ENCODE results near the gene ZAR1L. TPM values are rescaled to one million over a fixed set of nuclear protein-coding genes. Genes with fewer than 3 reads are reported as not detected.
"Not testable (repeated sequence)": the region's sequence is repeated elsewhere in the genome, so short reads cannot be mapped to it uniquely, and the experiment has no call there.

Gene ZAR1L, protein sequence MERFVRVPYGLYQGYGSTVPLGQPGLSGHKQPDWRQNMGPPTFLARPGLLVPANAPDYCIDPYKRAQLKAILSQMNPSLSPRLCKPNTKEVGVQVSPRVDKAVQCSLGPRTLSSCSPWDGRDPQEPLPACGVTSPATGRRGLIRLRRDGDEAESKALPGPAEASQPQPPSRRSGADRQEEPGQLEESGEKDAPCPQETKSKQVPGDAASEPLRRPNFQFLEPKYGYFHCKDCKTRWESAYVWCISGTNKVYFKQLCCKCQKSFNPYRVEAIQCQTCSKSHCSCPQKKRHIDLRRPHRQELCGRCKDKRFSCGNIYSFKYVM
- polyA plus RNA-seq (ENCODE audit: insufficient read length in 3 of 3), result not detected
- long read RNA-seq, donor 1, result 0 reads
- long read RNA-seq, donor 2, result 0 reads
- long read RNA-seq, donor 3, result 0 reads
- long read RNA-seq, donor 4, result 0 reads
- long read RNA-seq, donor 5, result 0 reads
- long read RNA-seq, donor 6, result 0 reads
- long read RNA-seq, donor 7, result 0 reads
- long read RNA-seq, donor 8, result 0 reads
- long read RNA-seq, donor 9, result 0 reads
- long read RNA-seq, donor 10, result 0 reads
- long read RNA-seq, donor 11, result 0 reads
- long read RNA-seq, donor 12, result 0 reads
- long read RNA-seq, donor 13, result 0 reads
- long read RNA-seq, donor 14, result 0 reads
- long read RNA-seq, donor 15, result 0 reads
- long read RNA-seq, donor 16, result 0 reads

DNA sequence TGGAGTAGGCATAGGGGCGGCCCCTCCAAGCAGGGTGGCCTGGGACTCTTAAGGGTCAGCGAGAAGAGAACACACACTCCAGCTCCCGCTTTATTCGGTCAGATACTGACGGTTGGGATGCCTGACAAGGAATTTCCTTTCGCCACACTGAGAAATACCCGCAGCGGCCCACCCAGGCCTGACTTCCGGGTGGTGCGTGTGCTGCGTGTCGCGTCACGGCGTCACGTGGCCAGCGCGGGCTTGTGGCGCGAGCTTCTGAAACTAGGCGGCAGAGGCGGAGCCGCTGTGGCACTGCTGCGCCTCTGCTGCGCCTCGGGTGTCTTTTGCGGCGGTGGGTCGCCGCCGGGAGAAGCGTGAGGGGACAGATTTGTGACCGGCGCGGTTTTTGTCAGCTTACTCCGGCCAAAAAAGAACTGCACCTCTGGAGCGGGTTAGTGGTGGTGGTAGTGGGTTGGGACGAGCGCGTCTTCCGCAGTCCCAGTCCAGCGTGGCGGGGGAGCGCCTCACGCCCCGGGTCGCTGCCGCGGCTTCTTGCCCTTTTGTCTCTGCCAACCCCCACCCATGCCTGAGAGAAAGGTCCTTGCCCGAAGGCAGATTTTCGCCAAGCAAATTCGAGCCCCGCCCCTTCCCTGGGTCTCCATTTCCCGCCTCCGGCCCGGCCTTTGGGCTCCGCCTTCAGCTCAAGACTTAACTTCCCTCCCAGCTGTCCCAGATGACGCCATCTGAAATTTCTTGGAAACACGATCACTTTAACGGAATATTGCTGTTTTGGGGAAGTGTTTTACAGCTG, at the start of gene ZAR1L, which contains the start of gene BRCA2:
Gene ZAR1L (minus strand): TSS at position 126 of the 790 bp plus-strand sequence. CDS start 3,438 bp downstream, outside the sequence.
Gene BRCA2 (plus strand): TSS at position 271 of the 790 bp plus-strand sequence. CDS start 953 bp downstream, outside the sequence.
- DNase-seq (ENCODE audit: extremely low read depth in 1 of 11, low read depth in 9 of 11, low spot score in 4 of 11), result peak; percentile 69 to 88 (median 84)

DNA sequence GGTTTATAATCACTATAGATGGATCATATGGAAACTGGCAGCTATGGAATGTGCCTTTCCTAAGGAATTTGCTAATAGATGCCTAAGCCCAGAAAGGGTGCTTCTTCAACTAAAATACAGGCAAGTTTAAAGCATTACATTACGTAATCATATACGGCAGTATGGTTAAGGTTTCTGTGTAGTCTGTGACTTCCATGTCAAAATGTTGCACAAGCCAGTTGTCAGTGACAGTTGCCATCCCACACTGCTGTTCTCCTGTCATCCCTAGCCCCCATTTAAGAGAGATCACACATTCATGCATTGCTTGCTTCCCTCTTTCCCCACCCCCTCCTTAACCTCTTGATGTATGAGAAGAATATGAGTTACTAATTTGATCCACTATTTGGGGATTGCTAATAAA, 47.4 kb upstream of the ZAR1L start:
- no peak for DNase-seq (ENCODE audit: extremely low read depth in 1 of 11, low read depth in 9 of 11, low spot score in 4 of 11)

DNA sequence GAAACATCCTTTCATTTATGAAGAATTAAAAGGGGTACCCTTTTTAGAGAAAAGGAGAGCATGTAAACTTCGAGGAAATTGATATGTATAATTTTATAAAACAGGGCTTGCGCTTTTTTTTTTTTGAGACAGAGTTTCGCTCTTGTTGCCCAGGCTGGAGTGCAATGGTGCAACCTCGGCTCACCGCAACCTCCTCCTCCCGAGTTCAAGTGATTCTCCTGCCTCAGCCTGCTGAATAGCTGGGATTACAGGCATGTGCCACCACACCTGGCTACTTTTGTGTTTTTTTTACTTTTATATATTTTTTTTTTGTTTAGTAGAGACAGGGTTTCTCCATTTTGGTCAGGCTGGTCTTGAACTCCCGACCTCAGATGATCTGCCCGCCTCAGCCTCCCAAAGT, 40.8 kb upstream of the ZAR1L start:
- not testable (repeated sequence) for DNase-seq (ENCODE audit: extremely low read depth in 1 of 11, low read depth in 9 of 11, low spot score in 4 of 11)

DNA sequence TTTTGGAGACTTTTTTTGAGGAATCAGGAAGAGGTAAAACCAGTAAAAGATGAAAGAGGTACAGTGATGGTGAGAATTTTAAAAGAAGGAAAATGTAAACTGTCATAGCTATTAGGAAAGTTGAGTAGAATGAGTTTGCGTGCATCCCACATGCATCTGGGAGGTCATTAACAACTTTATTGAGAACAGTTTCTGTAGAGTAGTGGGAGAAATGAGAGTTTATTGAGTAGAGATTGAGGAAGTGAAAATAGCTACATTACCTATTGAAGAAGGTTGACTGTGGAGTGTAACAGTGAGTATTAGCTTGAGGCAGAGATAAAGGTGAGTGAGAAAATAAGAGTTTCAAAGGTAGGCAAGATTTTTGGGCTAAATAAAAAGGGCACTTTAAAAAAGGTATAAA, 38.9 kb upstream of the ZAR1L start:
- DNase-seq (ENCODE audit: extremely low read depth in 1 of 11, low read depth in 9 of 11, low spot score in 4 of 11), result no peak

DNA sequence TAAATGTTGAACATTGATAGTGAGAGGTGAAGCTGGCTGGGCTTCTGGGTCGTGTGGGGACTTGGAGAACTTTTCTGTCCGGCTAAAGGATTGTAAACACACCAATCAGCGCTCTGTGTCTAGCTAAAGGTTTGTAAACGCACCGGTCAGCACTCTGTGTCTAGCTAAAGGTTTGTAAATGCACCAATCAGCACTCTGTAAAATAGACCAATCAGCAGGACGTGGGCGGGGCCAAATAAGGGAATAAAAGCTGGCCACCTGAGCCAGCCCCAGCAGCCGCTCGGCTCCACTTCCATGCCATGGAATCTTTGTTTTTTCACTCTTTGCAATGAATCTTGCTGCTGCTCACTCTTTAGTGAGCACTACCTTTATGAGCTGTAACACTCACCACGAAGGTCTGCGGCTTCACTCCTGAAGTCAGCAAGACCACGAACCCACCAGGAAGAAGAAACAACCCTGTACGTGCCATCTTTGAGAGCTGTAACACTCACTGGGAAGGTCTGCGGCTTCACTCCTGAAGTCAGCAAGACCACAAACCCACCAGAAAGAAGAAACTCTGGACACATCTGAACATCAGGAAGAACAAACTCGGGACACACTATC, 35.8 kb upstream of the ZAR1L start:
- not testable (repeated sequence) for DNase-seq (ENCODE audit: extremely low read depth in 1 of 11, low read depth in 9 of 11, low spot score in 4 of 11)

DNA sequence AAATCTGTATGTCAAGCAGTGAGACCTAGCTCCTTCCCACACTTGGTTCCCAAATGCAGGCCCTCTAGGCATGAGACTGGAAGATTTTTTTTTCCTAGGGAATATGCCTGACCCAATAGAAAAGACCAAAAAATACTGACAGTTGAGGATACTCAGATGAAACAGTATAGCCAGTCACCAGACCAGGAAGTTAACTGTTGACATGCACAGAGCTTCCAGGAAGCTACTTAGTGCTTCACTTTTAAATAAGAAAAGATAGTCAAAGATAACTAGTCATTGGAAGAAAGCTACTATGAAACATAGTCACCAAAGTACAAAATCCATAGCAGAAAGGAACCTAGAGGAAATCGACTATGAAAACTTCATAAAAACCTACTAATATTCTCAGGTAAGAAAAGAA, 32.5 kb upstream of the ZAR1L start:
- DNase-seq (ENCODE audit: extremely low read depth in 1 of 11, low read depth in 9 of 11, low spot score in 4 of 11), result no peak

DNA sequence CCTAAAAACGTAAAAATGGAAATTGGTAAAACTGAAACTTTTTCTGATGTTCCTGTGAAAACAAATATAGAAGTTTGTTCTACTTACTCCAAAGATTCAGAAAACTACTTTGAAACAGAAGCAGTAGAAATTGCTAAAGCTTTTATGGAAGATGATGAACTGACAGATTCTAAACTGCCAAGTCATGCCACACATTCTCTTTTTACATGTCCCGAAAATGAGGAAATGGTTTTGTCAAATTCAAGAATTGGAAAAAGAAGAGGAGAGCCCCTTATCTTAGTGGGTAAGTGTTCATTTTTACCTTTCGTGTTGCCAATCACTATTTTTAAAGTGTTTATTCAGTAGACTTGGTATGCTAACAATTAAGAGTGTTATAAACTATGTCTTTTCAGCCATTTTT, 25.8 kb upstream of the ZAR1L start:
- DNase-seq (ENCODE audit: extremely low read depth in 1 of 11, low read depth in 9 of 11, low spot score in 4 of 11), result no peak

DNA sequence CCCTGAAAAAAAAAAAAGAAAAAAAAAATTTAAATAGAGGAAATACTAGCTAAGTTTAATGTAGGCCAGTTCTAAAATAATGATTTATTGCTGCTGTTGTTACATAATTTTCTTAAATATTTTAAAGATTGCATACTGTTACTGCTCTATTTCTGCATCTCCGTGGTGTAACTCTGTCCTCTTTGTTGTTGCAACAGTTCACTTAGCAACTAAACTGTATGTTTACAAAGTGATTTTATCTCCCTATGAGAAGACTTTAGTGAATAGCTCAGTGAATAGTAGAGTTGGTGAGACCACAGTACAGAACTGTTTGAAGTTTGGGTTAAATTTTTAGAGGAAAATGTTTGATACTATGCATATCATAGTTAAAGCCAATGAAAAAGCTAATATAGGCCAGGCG, 19.5 kb upstream of the ZAR1L start:
- no peak for DNase-seq (ENCODE audit: extremely low read depth in 1 of 11, low read depth in 9 of 11, low spot score in 4 of 11)

DNA sequence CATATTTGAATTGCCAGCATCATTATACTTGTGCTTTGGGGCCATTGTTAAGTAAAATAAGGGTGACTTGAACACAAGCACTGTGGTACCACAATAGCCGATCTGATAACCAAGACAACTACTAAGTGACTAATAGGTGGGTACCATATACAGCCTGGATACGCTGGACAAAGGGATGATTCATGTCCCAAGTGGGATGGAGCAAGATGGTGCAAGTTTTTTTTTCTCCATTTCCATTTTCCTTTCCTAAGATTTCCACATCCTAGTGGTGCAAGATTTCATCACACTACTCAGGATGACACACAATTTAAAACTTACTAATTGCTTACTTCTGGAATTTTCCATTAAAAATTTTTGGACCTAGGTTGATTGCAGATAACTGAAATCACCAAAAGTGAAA, 15.3 kb upstream of the ZAR1L start:
- no peak for DNase-seq (ENCODE audit: extremely low read depth in 1 of 11, low read depth in 9 of 11, low spot score in 4 of 11)

DNA sequence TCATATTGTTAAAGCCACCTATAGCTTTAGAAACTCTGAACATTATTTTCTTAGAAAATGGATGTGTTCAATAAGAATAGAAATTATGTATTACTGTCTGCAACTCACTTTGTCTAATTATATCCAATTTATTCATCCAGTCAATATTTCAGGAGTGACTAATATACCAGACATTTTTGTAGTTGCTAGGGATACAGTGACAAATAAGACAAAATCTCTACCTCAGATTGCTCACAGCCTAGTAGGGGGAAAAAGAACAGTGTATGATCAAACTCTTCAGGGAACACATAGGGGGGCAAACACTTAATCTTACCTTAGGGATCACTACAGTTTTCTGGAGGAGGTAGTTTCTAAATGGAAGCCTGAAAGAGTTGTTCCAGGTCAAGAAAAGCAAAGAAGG, 8.7 kb upstream of the ZAR1L start:
- no peak for DNase-seq (ENCODE audit: extremely low read depth in 1 of 11, low read depth in 9 of 11, low spot score in 4 of 11)

DNA sequence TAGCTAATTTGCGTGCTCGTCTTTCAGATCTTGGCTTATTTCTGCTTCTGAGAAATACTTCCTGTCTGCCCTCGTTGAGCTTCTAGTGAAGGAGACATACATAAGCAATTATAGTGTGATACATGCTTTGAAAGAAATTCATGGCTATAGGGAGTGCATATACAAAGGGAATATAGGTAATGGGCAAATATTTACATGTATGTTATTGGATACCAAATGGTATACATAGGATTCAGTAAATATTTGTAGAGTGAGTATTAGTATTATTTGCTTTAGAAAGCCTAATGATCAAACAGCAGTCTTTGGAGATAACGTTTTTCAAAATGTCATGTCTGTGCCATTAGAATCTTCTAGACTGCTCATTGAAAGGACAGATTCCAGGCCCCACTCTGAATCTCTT, 5.4 kb upstream of the ZAR1L start:
- DNase-seq (ENCODE audit: extremely low read depth in 1 of 11, low read depth in 9 of 11, low spot score in 4 of 11), result no peak

DNA sequence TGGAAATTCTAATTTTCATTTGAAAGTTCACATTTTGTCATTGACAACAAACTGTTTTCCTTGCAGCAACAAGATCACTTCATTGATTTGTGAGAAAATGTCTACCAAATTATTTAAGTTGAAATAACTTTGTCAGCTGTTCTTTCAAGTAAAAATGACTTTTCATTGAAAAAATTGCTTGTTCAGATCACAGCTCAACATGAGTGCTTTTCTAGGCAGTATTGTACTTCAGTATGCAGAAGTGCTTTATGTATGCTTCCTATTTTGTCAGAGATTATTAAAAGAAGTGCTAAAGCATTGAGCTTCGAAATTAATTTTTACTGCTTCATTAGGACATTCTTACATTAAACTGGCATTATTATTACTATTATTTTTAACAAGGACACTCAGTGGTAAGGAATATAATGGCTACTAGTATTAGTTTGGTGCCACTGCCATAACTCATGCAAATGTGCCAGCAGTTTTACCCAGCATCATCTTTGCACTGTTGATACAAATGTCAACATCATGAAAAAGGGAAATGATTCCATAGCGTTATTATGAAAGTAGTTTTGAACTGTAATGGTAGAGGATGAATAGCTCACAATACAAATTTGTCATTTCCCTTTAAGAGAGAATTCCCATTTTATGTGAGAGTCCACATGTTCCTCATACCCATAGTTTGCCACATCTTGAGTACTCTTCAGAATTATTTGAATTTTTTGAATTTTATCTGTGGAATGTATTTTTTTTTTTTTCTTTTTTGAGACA, 2.7 kb upstream of the ZAR1L start:
- no peak for DNase-seq (ENCODE audit: extremely low read depth in 1 of 11, low read depth in 9 of 11, low spot score in 4 of 11)

DNA sequence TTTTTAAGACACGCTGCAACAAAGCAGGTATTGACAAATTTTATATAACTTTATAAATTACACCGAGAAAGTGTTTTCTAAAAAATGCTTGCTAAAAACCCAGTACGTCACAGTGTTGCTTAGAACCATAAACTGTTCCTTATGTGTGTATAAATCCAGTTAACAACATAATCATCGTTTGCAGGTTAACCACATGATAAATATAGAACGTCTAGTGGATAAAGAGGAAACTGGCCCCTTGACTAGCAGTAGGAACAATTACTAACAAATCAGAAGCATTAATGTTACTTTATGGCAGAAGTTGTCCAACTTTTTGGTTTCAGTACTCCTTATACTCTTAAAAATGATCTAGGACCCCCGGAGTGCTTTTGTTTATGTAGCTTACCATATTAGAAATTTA, 1.3 kb upstream of the ZAR1L start:
- DNase-seq (ENCODE audit: extremely low read depth in 1 of 11, low read depth in 9 of 11, low spot score in 4 of 11), result no peak

DNA sequence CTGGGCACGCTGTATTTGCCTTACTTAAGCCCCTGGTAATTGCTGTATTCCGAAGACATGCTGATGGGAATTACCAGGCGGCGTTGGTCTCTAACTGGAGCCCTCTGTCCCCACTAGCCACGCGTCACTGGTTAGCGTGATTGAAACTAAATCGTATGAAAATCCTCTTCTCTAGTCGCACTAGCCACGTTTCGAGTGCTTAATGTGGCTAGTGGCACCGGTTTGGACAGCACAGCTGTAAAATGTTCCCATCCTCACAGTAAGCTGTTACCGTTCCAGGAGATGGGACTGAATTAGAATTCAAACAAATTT, 821 bp upstream of the ZAR1L start:
- DNase-seq (ENCODE audit: extremely low read depth in 1 of 11, low read depth in 9 of 11, low spot score in 4 of 11), result no peak

DNA sequence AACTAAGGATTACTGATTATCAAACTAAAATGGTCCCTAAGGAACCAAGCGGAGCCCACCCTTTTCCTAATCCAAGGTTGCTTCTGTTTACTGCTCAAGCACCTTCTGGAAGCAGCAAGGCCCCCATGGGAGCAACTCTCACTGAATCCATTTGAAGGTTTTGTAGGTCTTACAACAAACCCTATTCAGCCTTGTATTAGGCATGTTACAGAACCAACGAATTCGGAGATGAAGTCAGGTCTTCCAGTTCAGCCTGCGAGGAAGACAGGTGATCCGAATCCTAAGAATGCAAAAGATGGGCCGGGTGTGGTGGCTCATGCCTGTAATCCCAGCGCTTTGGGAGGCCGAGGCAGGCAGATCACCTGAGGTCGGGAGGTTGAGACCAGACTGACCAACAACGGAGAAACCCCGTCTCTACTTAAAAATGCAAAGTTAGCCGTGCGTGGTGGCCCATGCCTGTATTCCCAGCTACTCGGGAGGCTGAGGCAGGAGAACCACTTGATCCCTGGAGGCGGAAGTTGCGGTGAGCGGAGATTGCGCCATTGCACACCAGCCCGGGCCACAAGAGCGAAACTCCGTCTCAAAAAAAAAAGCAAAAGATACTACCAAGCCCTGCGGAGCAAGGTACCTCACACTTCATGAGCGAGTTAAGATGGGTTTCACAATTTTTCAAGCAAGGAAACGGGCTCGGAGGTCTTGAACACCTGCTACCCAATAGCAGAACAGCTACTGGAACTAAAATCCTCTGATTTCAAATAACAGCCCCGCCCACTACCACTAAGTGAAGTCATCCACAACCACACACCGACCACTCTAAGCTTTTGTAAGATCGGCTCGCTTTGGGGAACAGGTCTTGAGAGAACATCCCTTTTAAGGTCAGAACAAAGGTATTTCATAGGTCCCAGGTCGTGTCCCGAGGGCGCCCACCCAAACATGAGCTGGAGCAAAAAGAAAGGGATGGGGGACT, 609 bp downstream of the ZAR1L start:
- peak in 8 of 11 donors; percentile 17 to 54 (median 35) for DNase-seq (ENCODE audit: extremely low read depth in 1 of 11, low read depth in 9 of 11, low spot score in 4 of 11)

DNA sequence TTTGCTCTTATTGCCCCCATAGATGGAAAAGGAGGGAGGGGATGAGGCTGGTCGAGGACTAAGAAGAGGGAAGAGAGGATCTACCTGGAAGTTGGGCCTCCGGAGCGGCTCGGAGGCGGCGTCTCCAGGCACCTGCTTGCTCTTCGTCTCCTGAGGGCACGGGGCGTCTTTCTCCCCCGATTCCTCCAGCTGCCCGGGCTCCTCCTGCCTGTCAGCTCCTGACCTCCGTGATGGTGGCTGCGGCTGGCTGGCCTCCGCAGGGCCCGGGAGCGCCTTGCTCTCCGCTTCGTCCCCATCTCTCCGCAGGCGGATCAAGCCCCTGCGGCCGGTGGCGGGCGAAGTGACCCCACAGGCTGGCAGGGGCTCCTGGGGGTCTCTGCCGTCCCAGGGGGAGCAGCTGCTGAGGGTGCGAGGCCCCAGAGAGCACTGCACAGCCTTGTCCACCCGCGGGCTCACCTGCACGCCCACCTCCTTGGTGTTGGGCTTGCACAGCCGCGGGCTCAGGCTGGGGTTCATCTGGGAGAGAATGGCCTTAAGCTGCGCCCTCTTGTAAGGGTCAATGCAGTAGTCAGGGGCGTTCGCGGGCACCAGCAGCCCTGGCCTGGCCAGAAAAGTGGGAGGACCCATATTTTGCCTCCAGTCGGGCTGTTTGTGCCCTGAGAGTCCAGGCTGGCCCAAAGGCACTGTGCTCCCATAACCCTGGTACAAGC, 3.8 kb downstream of the ZAR1L start:
- no peak for DNase-seq (ENCODE audit: extremely low read depth in 1 of 11, low read depth in 9 of 11, low spot score in 4 of 11)

DNA sequence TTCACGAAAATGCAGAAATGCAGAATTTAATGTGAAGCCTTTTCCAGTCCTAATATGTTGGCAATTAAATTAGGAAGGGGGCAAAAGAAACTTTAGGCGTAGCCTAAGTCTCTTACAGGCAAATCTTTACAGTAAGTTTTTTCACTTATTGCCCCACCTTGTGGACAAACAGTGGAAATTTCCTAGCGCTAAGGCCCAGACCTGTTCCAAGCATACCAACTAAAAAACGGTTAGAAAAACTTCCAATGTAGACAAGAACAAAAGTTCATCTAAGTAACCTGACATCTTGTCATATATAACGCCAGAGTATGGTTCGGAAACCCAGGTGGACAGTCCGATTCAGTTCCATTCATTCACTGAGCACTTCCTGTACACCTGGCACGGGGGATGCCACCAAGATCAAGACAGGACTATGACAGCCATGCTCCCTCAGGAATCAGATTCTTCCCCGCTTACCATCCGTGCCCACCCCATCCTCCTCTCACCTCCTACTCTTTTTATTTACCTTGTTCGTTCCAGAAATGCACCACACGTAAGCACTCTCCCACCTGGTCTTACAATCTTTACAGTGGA, 4.9 kb downstream of the ZAR1L start:
- DNase-seq (ENCODE audit: extremely low read depth in 1 of 11, low read depth in 9 of 11, low spot score in 4 of 11), result peak in 7 of 11 donors; percentile 17 to 60 (median 41)
